22Rv1 (cell line): Measurements from ENCODE around the gene ATOX1.
"Not testable (repeated sequence)": the region's sequence is repeated elsewhere in the genome, so short reads cannot be mapped to it uniquely, and the experiment has no call there.

Source experiments
- H3K27ac ChIP-seq: fragments of 450-650 bp; 2 replicates; pipeline ENCODE4 v1.5.1; 2017
- CTCF ChIP-seq: fragments of 450-650 bp; IDR thresholded peaks from 2 replicates; pipeline ENCODE4 v1.5.1; 2017; ENCODE audit warnings: mild to moderate bottlenecking
- ZFX ChIP-seq: fragments of 450-650 bp; IDR thresholded peaks from 2 replicates; pipeline ENCODE4 v1.6.1; 2017; ENCODE audit warnings: antibody characterized with exemption, borderline replicate concordance

Gene ATOX1

GRCh38 chr5:151787817-151788216 lies 29.4 kb upstream of the ATOX1 start:
- TF ChIP-seq ZFX (no peak), CTCF (no peak)
- H3K27ac ChIP-seq = no peak overlapping the region

DNA sequence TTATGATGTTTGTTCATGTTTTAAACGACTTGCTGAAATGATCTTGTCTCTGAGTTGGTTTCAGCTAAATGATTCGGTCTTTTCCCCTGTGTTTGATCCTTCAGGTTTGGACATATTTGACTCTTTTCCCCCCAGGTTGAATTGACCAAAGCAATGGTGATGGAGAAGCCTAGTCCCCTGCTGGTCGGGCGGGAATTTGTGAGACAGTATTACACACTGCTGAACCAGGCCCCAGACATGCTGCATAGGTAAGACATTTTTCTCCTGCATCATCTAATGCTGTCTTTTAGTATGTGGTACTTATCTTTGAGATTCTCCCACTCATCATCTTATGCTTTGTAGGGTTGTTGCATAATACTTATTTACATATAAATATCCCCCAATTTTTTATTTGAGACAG lies 28.0 kb upstream of the ATOX1 start:
- no peak overlapping the region for H3K27ac ChIP-seq
- TF ChIP-seq ZFX = no peak
- TF ChIP-seq CTCF = no peak

GRCh38 chr5:151784141-151784540 lies 25.7 kb upstream of the ATOX1 start:
- TF ChIP-seq CTCF (no peak), ZFX (no peak)
- no peak overlapping the region for H3K27ac ChIP-seq

DNA sequence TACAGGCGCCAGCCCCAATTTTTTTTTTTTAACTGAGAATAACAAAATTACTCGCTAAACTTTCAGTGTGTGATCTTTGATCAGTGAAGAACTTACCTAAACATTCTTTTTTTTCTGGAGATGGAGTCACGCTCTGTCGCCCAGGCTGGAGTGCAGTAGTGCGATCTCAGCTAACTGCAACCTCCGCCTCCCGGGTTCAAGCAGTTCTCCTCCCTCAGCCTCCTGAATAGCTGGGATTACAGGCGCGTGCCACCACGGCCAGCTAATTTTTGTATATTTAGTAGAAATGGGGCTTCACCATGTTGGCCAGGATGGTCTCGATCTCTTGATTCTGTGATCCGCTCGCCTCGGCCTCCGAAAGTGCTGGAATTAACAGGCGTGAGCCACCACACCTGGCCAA lies 25.2 kb upstream of the ATOX1 start:
- not testable (repeated sequence) for H3K27ac ChIP-seq

- TF ChIP-seq CTCF (no peak), ZFX (no peak)
- no peak overlapping the region for H3K27ac ChIP-seq
Observed at GRCh38 chr5:151781201-151781600, 22.8 kb upstream of the ATOX1 start.

DNA sequence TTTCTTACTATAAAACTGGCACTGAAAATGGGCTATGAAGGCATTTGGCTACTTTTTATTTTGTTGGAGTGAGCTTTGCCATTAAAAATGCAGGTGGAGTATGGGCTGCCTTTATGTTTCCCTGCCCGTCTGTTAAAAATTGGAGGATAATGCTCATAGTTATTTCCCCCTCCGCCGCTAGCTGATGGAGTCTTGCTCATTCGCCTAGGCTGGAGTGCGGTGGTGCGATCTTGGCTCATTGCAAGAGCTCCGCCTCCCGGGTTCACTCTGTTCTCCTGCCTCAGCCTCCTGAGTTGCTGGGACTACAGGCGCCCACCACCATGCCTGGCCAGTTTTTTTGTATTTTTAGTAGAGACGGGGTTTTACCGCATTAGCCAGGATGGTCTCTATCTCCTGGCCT lies 21.9 kb upstream of the ATOX1 start:
- TF ChIP-seq ZFX (no peak), CTCF (no peak)
- no peak overlapping the region for H3K27ac ChIP-seq

- no peak overlapping the region; the same call in 1 of the 2 replicates for H3K27ac ChIP-seq
- no peak for TF ChIP-seq ZFX
- TF ChIP-seq CTCF = no peak
Observed at GRCh38 chr5:151779531-151780125, 21.2 kb upstream of the ATOX1 start.

- no peak for TF ChIP-seq CTCF
- no peak for TF ChIP-seq ZFX
- H3K27ac ChIP-seq = no peak overlapping the region
Observed at GRCh38 chr5:151775025-151775606, 16.7 kb upstream of the ATOX1 start.
